Measurements from ENCODE around the gene PKIG. TPM values are rescaled to one million over a fixed set of nuclear protein-coding genes. Genes with fewer than 3 reads are reported as not detected.

Gene PKIG
- total and polyA plus RNA-seq, 2 experiments from 2014 or later: 29.7 to 33.2 TPM

DNA sequence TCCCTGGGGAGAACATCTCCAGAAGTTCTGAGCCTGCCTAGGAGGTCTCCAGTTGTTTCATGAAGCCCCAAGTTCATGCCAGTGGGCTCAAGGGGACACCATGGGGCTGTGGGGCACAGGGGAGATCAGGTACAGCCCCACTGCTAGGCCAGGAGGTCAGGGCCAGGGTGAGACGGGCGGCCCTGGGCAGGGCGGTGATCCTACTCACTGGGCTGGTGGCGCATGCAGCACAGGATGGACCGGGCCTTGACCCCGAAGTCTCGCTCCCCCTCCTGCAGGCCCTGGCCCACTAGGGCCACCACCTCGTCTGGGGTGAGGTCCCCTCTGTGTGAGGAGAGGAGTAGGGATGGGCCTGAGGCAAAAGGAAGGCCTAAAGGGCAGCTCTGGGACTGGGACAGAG, 43.0 kb downstream of the PKIG start (continued):
- no peak for TF ChIP-seq REST (IDR thresholded peaks at IDR 0.05; ENCODE audit: unreplicated experiment)

DNA sequence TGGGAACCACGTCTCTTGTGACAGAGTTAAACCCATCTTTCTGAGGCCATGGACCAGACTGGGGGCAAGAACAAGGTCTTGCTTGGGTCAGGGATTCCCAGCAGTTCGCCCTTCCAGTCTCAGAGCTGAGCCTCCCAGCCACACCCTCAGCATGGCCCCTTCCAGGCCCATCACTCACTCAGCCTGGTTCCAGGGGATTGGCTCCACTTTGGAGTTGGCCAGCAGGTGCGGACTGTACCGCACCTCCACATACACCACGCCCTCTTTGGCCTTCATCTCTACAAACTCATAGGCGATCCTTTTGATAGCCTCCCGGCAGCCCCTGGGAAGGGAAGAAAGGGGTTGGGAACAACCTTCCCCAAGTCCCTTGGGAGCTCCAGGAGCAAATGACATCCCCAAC, 43.9 kb downstream of the PKIG start:
- DNase-seq (ENCODE audit: low spot score) (no peak), ATAC-seq (no peak)
- Histone ChIP-seq H3K4me1 (ENCODE audit: insufficient read depth) (peaks cover 5% of the 10 kb centered on the region), H4K20me1 (replicated peaks; ENCODE audit: insufficient read depth) (no peaks in the 10 kb centered on the region), H3K27ac (ENCODE audit: low read depth) (no peak overlapping the region), H3K27me3 (ENCODE audit: insufficient read depth) (peaks cover 4% of the 10 kb centered on the region; the same call in 1 of the 2 replicates), H3F3A (replicated peaks; ENCODE audit: low read depth) (no peaks in the 10 kb centered on the region), H3K4me2 (no peak overlapping the region), H3K4me3 (no peak overlapping the region), H3K9me2 (ENCODE audit: insufficient read depth) (no peaks in the 10 kb centered on the region), H3K79me2 (replicated peaks; ENCODE audit: insufficient read depth) (no peaks in the 10 kb centered on the region), H3K36me3 (ENCODE audit: insufficient read depth) (no peaks in the 10 kb centered on the region), H2AFZ (no peak overlapping the region)
- Mint-ChIP-seq H3K9me3 (no peaks in the 10 kb centered on the region), H3K4me3 (no peak overlapping the region), H3K27me3 (ENCODE audit: insufficient read depth, low read depth, poor library complexity) (peaks cover 6% of the 10 kb centered on the region), H3K36me3 (ENCODE audit: low read depth) (peaks cover 28% of the 10 kb centered on the region), H3K27ac (no peak overlapping the region), H3K4me1 (peaks cover 7% of the 10 kb centered on the region)
- TF ChIP-seq STAT1 (IDR thresholded peaks at IDR 0.05; ENCODE audit: unreplicated experiment) (no peak), EZH2phosphoT487 (IDR thresholded peaks at IDR 0.05; ENCODE audit: unreplicated experiment) (no peak), CTCF (conservative IDR thresholded peaks at IDR 0.05; ENCODE audit: low read depth in 2 of 2) (no peak), JUNB (IDR thresholded peaks at IDR 0.05; ENCODE audit: unreplicated experiment) (no peak), NANOG (IDR thresholded peaks at IDR 0.05; ENCODE audit: borderline replicate concordance) (no peak), POLR2AphosphoS5 (IDR thresholded peaks at IDR 0.05; ENCODE audit: low read depth) (no peak), ZNF331 (CRISPR knock-in tag; IDR thresholded peaks at IDR 0.05; ENCODE audit: low read depth) (no peak), CREB1 (CRISPR knock-in tag; IDR thresholded peaks at IDR 0.05; ENCODE audit: low read depth) (no peak)
- TF ChIP-seq, protein P1, sequence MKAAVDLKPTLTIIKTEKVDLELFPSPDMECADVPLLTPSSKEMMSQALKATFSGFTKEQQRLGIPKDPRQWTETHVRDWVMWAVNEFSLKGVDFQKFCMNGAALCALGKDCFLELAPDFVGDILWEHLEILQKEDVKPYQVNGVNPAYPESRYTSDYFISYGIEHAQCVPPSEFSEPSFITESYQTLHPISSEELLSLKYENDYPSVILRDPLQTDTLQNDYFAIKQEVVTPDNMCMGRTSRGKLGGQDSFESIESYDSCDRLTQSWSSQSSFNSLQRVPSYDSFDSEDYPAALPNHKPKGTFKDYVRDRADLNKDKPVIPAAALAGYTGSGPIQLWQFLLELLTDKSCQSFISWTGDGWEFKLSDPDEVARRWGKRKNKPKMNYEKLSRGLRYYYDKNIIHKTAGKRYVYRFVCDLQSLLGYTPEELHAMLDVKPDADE (IDR thresholded peaks at IDR 0.05): no peak

Measured in GM23338 (cell line).